Stromal cell of bone marrow (primary cell): ENCODE results near the gene ABHD17A.
"Not testable (repeated sequence)": the region's sequence is repeated elsewhere in the genome, so short reads cannot be mapped to it uniquely, and the experiment has no call there.

Source experiments
- DNase-seq: peaks from one replicate; pipeline ENCODE4 v3.0.0-alpha.2; 2012; ENCODE audit warnings: low read depth

The ABHD17A gene

DNA sequence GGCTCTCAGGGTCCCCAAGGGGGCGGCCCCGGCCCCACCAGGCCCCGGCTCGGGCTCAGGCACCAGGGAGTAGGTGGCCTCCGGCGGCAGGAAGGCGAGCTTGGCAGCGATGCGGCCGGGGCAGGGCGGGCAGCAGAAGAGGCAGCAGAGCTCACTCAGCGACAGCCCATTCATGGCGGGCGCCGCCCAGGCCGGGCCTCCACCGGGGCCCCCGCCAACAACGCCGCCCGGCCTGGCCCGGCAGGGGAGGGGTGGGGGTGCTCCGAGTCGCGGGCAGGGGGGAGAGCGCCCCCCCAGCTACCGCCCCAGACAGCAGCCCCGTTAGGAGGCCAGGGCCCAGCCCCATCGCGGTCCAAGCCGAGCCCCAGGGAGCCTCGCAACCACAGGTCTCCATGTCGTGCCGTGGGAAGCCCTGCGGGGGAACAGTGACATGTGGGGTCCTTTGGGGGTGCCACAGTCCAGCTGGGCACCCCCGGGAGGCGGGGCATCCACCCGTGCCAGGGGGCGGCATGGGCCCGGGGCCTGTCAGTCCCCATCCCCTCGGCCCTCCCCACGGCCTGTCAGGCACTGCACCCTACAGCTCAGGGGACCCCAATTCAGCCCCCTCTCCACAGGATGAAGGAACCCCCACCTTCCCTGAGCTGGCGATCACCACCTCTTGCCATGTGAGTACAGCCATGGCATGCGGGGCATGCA is 3.8 kb downstream of the ABHD17A start:
- DNase-seq = not testable (repeated sequence)

DNA sequence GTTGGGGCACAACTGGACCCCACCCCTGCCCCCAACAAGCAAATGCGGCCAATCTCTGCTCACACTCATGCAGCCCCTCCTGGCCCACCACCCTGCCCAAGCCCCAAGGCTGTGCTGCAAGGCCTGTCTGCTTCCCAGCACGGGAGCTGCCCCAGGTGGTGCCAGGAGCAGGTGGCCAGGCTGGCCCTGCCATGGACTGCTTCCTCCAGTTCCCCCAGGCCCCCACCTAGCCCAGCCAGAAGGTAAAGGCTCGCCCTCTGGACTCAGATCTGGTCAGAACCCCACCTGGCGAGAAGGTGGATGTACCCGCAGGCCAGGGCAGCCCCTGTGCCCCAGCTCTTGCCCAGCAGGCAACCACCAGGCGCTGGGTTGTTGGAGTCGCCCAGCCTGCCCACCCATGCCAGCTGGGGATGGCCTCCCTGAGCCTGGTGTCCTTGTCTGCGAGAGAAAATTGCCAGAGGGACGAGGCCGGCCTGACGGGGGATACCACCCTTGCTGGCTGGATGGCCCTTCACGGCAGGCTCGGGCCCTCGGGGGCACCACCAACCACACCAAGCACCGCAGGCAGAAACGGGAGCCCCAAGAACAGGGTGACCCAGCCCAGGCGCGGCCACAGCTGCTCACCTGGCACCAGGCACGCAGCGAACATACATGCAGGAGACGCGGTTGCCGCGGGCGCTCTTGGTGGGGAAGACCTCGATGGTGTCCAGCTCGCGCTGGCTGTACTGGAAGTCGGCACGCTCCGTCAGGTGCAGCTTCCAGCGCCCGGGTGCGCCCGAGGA is 4.5 kb downstream of the ABHD17A start:
- DNase-seq = no peak

DNA sequence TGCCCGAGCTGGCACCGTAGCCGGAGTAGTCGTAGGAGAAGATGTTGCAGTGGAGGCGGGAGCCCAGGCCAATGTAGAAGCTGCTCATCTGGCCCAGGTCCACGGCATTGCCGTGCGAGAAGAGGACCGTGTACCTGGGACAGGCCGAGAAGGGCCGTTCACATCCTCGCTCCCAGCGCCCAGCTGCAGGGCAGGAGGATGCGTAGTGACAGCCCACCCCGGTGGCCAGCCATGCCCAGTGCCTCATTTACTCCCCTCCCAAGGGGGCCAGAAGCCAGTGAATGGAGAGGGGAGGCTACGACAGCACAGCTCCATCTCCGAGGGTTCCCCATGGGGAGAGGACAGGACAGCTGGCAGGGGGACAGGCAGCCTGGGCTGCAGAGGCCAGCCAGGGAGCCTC is 5.3 kb downstream of the ABHD17A start:
- DNase-seq = not testable (repeated sequence)

DNA sequence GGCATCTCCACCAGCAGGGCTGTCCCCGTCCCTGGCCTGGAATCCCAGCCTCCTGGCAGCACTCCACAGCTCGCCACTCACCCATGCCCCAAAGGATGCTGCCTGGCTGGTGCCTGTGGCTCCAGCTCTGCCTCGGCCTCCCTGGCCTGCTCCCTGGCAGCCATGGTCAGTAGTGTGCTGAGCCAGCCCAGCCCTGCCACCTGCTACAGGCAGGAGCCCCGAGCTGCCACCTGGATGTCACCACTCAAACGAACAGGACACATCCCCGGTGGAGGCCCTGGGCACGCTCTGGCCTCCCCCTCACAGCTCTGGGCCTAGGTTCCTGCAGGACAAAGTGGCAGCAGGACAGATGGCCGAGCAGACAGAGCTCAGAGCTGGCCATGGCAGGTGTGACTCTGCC is 6.7 kb downstream of the ABHD17A start:
- DNase-seq = not testable (repeated sequence)

DNA sequence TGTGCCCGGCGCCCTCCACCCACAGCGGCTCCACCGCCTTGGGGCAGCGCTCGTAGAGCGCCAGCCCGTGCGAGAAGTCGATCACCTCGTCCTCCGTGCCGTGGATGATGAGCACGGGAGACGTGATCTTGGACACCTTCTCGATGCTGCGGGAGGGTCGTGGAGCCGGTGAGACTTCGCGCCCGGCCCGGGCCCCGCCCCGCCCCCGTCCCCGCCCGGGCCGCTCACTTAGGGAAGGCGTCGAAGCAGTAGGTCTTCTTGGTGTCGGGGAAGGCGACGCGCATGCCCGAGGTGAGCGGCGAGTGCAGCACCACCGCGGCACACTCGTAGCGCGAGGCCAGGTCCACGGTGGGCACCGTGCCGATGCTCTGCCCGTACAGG is 8.0 kb downstream of the ABHD17A start:
- not testable (repeated sequence) for DNase-seq

DNA sequence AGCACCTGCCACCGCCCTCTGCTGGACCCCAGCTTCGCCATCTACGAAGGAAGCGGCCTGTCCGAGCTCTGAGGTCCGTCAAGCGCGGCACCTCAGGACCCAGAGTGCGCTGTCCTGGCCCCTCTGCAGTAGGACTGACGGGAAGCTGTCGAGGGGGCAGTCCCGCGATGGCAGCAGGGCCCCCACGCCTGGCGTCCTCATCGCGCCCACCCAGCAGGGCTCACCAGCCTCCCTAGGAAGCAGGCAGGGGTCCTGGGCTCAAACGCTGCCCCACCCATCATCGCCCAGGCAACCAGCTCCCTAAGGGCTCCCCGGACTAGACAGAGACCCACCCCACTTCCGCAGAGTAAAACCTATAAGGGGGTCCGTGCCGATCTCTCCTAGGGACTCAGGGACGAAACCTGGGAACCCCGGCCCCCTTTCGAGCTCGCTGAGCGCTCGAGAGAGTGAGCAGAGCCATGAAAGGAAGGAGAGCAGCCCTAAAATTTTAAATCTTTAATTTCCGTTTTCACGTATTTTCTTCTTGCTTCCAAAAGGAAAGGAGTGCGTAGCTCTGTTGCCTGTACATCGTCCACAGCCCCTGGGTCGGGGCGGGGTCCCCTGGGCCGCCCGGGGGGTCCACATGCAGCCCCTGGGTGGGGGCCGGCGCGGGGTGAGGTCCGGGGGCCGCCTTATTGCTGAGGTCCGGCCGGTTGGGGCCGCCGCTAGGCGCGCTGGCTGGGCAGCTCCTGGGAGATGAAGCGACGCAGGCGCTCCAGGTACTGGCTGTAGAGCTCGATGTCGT is 8.6 kb downstream of the ABHD17A start:
- DNase-seq = not testable (repeated sequence)

DNA sequence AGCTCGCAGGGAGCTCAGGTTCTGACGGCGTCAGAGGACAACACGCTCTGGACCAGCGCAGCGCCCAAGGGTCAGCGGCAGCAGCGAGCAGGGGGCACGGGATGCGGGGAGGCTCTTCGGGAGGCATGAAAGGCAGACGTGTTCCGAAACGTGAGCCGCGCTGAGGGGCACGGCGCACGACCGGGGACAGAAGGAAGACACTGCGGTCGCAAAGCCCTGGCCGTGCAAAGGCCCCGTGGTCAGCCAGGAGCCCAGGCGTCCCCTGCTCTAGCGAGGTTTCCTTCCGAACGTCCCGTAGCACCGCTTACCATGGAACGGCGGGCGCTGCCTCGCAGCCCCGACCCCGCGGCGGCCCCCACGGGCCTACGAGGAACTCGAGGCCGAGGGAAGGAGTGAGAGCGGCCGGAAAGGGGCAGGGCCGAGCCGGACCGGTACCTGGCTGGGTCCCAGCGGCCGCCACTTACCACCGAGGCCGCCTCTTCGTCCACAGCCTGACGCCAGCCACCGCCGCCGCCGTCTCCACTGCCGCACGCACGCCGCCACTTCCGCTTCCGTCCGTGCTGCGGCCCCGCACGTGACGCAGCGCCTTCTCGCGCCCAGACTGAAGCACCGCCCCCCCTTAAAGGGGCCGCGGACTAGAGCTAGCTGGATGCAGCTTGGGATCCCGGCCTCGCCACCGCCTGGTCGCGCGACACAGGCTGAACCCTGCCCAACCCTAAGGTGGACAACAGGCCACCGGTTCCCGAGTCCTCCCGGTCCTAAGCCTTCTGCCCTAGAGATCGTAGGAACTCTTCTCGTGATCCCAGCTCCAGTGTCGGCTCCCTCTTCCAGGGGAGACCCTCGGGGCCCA is 9.4 kb downstream of the ABHD17A start:
- DNase-seq = peak; percentile 81

DNA sequence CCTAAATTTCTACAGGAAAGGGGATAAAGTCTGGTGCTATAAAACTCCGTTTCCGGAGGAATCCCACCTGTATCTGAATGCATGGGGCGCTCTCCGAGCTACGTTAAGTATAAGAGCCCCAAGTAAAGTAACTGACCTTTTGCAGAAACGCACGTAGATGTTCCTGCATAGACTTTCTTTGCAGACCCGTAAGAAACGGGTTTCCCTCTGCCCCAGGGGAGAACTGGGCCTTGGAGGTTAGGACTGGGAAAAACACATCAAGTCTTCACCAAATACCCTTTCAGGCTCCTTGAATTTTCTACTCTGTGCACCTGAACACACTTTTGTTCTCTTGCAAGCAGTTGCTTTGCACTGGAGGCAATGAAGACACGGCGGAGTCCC is 10.0 kb downstream of the ABHD17A start:
- not testable (repeated sequence) for DNase-seq

DNA sequence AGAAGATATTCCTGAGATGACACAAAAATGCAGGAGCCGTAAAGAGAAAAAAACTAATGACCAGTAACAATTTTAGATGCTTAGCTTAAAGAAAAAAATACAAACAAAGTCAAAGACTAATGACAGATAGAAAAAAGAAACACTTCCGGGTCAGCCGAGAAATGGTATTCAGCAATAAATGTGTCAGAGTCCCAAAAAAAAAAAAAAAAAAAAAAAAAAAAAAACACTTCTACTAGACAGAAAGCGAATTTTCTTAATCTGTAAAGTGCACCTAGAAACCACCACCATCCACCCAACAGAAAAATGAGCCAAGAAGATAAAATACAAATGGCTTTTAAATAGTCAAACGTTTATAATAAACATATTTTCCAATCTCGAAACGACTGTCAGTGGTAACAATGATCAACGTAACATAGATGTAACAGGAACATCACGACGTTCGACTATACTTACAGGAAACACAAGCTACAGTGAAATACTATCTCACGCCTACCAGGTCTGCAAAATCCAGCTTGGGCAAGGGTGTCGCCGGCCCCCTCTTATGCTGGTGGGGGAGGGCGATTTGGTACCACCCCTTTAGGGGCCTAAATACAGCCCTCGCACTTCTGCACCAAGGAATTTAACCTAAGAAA is 10.6 kb downstream of the ABHD17A start:
- no peak for DNase-seq

DNA sequence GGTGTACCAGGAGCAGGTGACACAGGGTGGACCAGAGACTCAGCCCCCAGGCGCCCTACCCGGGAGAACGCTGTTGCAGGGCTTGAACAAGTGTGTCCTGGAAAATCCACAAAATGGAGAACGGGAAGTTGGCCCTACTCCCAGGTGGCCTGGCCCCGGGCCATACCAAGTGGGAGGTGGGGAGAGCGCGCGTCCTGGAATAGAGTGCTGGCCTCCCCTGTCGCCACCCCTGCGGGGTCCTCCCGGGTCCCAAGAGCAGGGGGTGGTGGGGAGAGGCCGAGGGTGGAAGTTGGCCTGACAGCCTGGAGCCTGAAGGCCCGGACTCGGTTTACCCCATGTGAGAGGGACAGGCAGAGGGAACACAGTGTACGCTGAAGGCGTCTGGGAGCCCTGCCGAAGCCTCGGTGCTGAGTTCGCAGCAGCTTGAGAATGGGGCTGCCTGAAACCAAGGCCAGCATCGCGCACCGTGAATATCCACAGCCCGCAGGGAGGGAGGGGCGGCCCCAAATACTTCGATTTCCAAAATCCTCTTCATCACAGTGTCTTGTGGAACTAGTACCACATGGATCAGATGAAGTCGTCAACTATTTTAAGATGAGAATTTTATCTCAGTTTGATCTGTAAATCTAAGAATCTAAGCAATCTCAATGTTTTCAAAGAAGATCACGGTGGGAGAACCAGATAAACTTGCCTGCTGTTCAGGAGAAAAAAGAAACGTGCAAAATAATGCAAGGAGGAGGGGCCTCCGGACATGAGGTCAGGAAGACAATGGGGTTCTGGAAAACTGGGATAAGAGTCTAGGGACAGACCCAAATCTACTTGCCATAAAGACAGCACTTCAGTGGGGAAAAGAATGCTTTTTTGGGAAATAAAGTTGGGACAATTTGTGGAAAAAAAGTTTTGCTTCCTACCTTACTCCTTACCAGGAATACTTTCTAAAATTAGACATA is 11.5 kb downstream of the ABHD17A start:
- DNase-seq = no peak

DNA sequence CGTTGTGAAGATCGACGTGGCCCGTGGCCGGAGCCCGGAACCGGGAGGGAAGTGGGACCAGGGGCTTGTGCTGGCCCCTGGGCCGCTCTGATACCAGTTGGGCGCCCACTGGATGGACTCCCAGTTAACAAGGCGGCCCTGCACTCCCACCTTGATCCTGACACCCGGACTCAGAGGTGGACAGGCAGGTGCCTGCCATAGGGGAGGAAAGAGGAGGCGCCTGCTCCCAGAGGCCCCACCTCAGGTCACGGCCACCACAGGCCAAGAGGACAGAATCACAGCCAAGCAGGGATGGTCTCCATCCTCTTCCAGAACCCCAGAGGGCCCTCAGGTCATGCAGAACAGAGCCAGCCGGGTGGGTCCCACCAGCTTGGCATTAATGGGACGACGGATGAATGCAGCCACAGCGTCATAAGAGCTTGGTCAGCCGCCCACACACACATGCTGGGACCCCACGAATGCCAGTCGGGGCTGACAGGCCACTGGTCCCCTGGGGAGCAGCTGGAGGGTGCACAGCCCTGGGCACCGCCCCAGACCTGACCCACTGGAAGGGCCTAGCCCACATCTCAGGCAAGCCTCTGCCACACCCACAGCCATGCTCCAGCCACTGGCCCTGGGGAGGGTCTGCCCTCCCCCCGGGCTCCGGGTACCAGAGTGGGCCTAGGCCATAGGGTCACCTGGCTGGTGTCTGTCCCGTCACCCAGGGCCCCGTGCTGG is 12.3 kb downstream of the ABHD17A start:
- DNase-seq = no peak

DNA sequence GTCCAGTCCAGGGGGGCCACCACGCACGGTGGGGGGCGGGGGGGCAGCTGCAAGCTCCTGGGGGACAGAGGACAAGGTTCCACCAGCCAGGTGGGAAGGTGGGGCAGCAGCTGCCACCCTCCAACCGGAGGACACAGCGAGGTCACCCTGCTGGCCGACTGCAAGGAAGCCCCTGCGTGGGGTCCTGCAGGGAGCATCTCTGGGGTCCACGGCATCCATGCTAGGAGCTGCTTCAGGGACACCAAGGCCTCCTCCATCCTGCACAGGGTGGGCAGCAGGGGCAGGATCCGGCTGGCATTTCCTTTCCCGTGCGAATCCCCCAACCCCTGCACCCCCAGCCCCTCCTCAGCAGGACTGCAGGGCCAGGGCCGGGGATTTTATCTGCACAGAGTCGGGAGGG is 13.7 kb downstream of the ABHD17A start:
- DNase-seq = no peak

DNA sequence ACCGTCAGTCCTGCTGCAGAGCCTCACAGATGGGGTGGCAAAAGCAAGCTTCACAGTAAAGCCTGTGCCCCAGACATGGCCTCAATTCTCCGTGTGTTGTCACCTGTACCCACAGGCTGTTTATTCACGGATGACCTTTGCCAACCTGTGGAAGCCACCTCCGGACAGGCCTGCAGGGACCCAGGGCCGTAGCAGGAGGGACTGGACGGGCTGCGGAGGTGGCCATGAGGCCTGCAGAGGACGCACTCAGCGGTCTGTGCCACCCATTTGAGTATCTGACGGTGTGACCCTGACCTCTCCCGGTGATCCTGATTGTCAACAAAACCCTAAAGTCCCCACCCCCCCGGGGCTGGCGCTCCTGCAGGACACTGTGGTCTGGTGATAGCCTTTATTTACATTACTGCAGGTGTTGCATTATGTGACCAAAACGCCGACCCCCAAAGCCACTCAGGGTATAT is 14.1 kb downstream of the ABHD17A start:
- no peak for DNase-seq

DNA sequence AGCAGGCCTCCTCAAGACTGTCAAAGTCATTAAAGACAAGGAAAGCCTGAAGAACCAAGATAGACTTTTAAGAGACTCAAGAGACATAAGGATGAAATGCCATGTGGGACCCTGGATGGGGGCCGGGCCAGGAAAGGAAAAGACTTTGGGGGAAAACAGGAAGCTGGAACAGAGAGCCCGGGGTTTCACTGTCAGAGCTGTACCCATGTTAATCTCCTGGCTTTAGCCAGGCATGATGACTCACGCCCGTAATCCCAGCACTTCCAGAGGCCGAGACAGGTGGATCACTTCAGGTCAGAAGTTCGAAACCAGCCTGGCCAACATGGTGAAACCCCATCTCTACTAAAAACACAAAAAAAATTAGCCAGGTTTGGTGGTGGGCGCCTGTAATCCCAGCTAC is 16.3 kb downstream of the ABHD17A start:
- no peak for DNase-seq

DNA sequence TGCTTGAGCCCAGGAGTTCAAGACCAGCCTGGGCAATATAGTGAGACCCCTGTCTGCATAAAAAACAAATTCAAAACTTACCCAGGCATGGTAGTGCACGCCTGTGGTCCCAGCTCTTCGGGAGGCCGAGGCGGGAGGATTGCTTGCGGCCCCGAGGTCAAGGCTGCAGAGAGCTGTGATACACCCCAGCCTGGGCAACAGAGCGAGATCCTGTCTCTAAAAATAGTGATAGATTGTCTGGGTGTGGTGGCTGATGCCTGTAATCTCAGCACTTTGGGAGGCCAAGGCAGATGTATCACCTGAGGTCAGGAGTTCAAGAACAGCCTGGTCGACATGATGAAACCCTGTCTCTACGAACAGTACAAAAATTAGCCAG is 18.0 kb downstream of the ABHD17A start:
- no peak for DNase-seq

DNA sequence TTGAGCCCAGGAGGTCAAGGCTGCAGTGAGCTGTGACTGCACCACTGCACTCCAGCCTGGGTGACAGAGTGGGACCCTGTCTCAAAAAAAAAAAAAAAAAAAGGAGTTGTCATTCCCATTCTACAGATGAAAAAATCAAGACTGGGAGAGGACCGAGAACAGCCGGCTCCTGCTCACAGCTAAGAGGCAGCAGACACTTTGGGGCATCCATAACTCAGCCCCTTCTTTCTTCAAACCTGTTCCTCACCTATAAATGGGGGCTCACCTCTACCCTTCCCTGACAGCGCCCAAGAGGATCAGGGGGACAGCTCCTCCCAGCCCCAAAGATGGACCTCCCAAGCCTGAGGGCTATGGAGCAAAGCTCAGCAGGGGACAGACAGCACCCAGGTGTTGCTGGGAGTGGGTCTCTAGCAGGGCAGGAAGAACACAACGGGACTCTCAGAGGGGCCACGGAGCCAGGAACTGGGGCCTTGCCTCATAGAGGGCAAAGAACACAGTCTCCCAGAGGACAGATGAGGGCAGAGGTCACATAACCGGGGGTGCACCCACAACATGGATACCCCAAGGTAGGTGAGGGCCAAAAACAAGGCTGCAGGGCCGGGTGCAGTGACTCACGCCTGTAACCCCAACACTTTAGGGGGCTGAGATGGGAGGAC is 18.5 kb downstream of the ABHD17A start:
- DNase-seq = no peak

DNA sequence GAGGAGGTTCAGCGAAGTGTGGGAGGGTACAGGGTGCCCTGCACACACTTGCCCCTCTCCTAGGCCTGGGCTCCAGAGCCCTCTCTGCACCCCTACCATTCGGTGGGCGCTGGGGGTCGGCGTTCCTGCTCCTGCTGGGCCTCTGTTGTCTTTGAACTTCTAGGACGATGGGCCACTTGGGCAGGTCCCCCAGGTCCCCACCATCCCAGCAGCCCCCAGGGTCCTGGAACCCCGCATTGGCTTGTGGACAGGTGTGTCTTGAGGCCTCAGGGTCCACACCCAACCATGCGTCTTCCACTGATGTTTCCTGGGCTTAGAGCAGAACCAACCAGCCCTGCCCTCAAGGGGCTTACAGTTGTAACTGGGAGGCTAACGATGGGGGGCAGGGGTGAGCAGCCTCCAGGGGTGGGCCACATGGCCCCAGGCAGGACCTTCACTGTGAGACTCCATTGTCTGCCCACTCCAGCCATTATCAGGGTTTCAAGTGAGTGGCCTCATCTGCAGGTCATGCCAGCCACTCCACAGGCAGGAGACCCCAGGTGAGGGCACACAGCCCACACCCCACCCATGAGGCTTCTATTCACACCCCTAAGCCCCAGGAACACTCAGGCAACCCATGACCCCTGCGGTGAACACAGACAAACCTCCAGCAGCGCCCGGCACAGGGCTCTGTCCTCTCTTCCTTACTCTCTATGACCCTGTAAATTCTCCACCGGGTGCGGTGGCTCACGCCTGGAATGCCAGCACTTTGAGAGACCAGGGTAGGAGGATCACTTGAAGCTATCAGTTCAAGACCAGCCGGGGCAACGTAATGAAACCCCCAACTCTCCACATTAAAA is 19.9 kb downstream of the ABHD17A start:
- DNase-seq = no peak
